GM21825 (cell line): Measurements from ENCODE around the gene ATP2B3.
A peak's percentile ranks its signal among the peaks of the same experiment; 100 is the strongest.

Experiments used
- ATAC-seq: cut with Tn5 transposase; IDR thresholded peaks from one replicate; pipeline ENCODE4 v1.9.1; 2021; ENCODE audit warnings: mild to moderate bottlenecking, moderate library complexity; ENCODE audit not compliant: unreplicated experiment

The ATP2B3 gene

DNA sequence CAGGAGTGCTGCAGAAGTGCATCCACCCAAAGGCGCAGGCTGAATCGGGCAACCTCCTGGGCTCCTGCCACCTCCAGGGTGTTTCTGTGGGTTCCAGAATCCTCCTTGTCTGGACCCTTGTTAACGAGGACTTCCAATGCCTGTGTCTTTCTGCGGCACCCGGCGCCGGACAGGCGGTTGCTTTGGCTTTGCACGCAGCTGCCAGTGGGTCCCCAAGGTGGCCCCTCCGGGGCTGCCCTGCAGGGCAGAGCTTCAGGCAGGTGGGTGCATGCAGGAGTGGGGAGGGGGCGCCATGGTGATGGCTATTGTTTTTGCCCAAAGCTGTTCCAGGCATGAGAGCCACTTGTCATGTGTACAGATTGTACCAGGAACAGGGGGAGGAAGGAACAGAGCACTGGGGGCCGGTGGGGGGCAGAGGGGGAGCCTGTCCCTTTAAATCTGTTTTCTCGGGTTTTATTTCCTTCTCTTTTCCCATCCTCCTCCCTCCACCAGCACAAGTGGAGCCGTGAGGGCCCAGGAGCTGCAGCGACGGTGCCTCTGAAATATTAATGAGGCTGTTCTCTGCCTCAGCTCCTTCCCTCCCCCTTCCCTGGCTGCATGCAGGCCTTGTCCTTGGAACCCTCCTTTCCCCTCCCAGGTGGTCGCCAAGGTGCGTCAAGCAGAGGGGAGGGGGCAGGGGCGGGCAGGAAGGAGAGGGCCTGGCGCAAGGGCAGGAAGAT, 13.1 kb downstream of the ATP2B3 start:
- no peak for ATAC-seq

DNA sequence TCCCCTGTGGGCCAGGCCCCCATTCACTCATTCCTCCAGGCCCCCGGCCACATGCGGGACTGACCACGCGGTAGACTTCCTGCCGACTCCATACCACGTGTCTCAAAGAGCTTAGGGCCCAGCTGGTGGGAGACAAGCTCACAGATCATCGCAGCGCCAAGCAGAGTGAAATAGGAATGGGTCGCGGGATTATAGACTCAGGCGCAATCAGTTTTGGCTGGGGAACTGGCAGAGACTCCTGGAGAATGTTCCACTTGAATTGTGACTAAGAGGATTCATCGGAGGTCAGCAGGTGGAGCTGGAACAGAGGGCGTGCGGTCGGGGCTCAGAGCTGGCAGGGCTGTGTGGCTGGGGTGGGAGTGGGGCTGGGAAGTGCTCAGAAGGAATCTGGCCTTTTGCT, 15.6 kb downstream of the ATP2B3 start:
- no peak for ATAC-seq

DNA sequence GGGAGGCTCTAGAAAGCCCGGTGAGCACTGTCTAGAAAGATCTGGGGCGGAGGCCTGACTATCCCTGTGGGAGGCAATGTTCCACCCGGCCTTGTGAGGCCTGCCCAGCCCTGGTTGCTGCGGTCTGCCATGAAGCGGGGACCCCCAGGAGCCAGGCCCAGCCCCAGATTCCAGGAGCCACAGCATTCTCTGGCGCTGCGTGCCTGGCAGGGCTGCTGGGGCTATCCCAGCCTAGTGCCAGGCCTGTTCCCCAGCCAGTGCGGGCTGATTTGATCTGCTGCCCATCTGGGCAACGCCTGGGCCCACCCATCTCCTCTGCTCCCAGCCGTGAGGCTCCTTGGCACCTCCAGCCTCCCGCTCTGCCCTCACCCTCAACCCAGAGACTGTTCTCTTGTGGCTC, 19.6 kb downstream of the ATP2B3 start:
- no peak for ATAC-seq

DNA sequence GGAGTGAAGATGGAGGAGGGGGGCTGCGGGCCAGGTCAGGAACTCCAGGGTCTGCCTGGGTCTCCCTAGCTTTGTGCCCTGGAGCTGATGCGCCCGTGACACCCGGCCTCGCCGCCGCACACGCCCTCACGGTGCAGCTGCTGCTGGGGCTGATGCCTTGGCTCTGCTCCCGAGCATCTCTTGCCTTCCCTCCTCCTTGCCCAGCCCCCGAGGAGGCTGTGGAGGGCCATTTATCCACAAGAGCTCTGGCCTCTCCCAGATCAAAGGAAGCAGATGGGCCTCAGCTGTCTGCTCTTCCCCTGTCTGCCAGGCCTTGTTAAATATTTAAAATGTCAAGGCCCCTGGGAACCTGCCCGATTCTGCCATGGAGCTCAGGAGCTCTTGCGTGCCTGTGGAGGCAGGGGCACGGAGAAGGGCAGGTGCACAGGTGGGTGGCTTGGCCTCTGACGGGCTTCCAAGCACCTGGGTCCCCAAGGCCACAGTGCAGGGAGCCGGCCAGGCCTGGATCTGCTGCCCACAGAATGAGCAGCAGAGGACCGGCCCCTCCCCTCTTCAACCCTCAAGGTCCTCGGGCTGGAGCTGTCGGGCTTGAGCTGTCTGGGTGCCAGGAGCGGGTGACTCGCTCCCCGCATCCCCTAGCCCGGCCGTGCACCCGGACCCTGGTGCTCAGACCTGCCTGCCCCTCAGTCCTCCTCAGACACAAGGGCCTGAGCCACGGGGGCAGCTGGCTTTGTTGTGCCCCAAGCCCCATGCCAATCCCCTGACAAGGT, 20.3 kb downstream of the ATP2B3 start:
- no peak for ATAC-seq

DNA sequence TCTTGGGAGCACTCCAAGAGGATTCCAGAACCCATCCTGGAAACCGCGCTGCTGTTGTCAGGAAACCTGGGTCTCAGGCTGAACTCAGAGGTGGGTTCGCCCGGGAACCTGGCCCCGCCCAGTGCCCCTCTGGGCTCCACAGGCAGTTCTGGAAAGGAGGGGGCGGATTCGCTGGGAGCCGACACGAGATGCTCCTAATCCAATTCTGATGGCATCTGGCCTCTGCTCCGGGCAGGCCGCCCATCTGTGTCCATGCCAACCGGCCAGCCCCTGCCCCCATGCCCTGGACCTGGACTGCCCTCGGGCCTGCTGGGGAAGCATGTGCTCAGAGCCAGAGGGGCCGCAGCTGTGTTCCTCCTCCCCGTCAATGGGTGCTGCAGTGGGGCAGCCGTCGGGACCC, 21.0 kb downstream of the ATP2B3 start:
- no peak for ATAC-seq

DNA sequence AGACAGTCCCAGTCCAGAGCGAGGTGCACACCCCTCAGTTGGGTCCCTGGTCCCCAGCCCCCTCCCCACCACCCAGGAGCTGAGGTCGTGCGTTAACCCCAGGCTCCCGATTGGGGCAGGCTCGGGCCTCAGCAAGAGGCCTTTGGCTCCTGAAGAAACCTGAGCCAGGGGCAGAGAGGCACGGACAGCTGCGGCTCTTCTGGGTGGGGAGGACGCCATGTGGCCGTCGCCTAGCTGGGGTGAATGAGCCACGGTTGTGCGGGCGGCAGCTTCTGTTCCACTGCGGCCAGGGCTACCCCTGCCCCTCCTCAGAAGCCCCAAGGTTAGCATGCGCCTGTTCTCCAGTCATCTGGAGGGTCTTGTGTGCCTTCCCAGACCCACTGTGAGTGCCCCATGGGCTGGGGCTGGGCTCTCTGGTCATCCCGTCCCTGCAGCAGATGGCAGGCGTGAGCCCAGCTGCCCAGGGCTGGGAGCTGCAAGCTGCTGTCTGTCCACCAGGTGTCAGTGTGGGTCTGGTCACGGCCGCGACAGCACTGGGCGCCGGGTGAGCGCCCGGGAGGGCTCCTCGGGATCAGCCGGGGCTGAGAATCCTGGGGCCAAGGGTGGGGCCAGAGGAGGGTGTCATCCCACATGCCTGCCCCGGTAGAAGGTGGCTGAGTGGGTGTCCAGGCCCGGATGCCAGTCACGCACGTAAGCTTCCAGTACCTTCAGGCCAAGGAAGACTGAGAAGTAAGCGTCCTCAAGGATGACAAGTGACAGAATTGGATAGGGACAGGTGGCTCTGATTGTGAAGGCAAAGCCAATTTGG, 21.9 kb downstream of the ATP2B3 start:
- ATAC-seq = peak; percentile 70

DNA sequence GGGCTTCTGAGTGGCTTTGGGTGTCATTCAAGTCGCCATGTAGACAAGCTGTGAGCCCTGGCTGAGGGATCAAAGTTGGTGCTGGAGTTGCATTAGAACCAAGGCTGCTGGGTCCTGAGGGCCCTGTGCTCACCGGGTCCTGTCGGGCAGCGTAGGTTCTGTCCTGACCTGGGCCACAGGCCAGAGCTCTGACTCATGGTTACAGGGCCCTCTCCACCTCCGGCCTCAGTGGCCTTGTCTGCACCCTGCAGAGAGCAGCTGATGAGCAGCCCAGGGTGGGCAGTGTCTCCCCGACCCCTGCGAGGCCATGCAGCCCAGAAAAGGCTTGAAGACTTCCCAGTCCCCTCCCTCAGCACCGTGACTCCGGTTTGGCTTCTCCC, 22.5 kb downstream of the ATP2B3 start:
- no peak for ATAC-seq

DNA sequence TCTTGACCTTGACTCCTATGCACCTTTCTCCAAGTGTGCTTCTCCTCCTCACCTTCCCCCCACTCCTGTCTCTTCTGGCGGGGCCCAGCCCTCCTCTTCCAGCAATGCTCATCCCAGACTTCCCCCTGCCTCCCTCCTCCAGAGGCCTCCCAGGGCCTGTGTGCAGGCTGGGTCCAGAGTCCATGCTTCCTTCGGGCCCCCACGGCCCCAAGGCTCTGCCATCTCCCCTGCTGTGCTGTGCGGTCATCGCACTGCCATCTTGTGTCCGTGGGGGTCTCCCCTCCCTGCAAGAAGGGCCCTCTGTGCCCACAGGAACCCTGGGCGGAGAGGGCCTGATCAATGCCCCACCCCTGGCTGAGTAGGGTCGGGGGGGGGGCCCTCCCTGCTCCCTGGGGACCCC, 27.3 kb downstream of the ATP2B3 start:
- ATAC-seq = no peak

DNA sequence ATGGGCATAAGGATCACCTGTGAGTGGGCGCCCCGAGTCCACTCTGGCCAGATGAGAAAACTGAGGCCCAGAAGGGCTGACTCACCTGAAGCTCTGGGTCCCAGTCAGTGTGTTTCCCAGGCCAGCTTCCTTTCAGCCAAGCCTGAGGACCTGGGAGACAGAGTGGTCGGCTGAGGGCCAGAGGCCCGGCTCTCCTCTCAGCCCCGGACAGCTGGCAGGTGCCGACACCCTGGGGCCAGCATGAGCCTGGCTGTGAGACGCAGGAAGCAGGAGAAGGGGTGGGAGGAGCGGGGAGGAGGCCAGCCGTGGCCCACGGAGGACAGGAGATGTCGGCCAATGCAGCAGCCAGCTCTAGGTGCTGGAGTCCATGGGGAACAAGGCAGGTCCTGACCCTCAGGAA, 28.9 kb downstream of the ATP2B3 start:
- no peak for ATAC-seq

DNA sequence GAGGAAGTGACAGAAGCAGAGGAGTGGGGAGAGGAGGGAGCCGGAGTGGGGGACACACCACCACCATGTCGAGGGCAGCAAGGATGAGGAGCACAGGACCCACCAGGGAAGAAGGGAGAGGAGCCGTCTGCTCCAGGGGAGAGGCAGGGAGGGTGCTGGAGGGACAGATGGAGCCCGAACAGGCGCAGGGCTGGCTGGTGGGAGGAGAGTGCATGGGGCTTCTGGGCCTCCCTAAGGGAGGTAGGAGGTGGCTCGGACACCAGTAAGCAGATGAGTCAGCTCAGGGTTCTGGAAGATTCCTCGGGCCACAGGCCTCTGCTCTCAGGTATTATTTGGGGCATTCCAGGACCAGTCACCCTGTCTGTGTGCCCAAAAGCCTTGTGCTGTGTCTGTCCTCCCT, 29.8 kb downstream of the ATP2B3 start:
- ATAC-seq = no peak

DNA sequence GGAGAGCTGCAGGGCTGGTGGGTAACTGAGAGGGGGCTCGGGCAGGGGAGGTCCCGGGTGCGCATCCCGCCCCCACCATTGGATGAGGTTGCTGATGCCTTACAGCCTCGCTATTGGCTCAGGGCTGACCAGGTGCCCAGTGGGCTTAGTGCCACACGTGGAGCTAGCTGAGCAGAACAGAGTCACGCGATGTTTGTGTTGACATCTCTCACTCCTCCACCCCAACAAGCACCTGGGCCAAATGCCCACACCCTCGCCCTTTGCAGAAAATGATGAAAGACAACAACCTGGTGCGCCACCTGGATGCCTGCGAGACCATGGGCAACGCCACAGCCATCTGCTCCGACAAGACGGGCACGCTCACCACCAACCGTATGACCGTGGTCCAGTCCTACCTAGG, 31.8 kb downstream of the ATP2B3 start:
- ATAC-seq = no peak

DNA sequence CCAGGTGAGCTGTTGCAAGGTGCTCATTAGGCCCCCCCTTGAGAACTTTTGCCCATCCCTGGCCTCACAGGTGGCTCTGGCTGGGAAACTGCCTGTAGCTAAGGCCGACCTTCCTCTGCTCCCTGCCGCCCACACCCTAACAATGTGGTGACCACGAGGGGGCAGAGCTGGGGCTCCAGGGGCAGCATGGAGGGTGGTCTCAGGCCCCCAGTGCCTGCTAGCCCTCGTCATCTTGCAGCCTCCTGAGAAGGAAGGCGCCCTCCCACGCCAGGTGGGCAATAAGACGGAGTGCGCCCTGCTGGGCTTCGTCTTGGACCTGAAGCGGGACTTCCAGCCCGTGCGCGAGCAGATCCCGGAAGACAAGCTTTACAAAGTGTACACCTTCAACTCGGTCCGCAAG, 32.4 kb downstream of the ATP2B3 start:
- ATAC-seq = no peak

DNA sequence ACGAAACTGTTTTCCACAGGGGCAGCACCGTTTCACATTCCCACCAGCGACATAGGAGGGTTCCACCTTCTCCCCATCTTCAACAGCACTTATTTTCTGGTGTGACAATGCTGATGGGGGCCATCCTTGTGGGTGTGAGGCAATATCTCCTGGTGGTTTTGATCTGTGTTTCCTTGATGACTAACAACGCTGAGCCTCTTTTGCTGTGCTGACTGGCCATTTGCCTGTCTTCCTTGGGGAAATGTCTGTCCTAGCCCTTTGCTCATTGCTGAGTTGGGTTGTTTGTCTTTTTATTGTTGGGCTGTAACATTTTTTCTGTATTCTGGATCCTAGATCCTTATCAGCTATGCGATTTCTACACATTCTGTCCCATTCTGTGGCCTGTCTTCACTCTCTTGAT, 33.7 kb downstream of the ATP2B3 start:
- ATAC-seq = no peak

DNA sequence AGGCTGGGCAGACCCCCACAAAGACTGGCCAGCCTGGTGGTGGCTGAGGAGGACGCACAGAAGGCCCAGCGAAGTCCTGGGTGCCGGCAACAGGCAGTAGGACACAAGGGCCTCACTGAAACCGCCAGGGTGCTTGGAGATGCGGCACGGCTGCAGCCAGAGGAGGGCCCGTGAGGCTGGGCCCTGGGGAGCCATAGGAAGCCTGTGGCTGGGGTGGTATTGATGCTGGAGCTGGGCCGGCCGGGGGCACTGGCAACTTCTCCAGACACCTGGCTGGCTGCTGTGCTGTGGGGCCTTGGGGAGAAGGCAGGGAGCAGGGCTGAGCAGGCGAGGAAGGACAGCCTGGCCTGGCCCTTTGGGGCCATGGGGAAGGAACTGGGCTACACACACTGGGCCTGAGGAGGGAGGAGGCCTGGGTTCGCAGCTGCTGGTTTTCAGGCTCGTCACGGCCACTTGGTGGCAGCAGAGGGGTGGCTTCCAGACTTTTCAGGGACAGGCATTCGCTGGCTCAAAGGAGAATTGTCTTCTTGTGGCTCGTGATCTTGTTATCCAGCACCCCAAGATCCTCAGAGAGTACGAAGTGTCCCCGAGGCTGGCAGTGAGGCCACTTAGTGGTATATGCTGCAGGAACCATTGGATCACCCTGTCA, 37.2 kb downstream of the ATP2B3 start:
- no peak for ATAC-seq

DNA sequence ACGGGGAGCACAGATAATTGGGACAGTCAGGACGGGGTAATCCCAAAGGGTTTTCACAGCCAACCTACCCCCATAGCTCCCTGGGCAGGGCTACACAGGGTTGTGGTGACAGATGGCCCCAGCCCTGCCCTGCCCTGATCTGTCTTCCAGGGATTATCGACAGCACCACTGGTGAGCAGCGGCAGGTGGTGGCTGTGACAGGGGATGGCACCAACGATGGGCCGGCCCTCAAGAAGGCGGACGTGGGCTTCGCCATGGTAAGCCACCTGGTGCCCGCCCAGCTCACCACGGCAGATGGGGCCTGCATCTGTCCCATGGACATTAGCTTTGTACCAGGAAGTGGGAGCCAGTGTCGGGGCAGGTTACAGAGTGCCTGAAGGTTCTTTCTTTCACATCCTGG, 39.3 kb downstream of the ATP2B3 start:
- ATAC-seq = no peak

DNA sequence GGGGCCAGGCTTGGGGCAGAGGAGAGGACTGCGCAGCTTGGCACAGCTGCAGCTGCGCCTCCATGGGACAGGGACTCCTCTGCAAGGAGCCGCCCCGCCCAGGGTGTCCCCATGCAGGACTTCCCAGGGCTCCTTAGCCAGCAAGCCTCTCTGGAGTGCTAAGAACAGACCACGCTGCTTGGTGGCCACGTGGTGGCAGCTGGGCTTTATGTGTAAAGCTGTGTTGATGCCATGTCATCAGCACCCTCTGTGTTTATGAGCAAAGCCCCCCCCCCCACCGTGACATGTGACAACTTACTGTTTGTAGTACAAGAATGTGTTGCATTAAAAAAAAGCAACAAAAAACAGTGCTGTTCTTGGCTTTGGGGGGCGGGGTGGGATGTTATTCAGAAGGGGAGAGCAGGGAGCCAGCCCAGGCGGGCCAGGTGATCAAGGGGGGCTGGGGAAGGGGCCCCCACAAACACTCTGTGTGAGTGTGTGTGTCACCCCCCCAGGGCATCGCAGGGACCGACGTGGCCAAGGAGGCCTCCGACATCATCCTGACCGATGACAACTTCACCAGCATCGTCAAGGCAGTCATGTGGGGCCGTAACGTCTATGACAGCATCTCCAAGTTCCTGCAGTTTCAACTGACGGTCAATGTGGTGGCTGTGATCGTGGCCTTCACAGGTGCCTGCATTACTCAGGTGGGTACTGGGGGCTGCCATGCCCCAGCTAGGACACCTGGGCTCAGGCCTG, 40.3 kb downstream of the ATP2B3 start:
- ATAC-seq = no peak

DNA sequence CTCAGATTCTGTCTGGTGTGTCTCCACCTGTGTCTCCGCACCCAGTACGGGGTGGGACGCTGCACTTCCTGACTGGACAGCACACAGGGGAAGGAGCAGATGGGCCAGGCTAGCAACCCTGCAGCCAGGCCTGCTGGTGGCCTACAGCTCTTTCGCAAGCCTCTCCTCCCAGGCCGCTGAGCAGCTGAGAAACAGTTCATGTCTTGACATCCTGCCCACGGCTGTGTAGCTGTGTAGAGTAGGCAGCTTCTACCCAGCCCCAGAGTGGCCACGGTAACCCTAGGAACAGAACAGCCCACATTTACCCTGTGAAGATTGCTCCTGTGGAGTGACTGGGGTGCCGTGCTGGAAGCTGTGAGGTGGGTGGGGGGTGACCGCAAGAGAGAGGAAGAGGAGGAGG, 42.6 kb downstream of the ATP2B3 start:
- no peak for ATAC-seq

DNA sequence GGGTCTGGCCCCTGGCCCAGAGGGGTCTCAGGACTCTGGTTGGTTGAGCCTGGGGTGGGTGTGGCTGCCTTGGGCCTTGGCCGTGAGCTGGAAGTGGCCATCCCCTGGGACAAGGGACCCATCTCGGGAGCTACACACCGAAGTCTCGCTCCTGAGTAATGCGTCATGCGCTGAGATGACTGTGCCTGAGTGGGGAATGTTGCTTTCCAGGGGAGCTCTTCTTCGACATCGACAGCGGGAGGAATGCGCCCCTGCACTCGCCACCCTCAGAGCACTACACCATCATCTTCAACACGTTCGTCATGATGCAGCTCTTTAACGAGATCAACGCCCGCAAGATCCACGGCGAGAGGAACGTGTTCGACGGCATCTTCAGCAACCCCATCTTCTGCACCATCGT, 43.0 kb downstream of the ATP2B3 start:
- ATAC-seq = no peak

DNA sequence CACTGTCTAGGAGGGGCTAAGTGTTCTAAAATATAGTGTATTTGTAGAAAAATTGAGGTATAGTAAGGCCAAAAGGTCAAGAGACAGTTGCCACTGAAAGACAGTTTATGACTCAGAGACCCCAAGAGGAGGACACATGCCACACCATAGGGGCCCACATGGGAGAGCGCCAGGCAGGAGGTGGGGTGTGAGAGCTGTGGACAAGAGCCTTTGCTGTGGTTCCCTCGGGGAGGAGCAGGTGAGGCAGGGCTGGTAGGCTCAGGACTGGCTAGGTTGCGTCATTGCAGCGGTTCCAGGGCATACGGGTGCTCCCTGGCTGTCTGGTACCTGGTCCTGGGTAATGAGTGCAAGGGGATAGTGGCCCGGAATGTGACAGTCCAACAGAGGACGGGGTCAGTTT, 43.9 kb downstream of the ATP2B3 start:
- no peak for ATAC-seq

DNA sequence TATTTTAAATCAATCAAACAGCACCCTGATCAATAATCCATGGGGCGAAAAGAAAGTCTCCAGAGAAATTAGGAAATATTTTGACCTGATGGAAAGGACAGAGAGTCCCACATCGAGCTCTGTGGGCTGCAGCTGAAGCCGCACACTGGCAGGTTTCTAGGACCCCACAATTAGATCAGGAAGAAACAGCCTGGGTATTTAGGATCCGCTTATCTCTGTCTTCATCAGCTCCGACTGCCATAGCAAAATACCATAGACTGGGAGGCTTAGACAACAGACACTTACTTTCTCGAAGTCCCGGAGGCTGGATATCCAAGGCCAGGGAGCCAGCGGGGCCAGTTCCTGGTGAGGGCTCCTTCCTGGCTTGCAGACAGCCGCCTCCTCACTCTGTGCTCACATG, 45.1 kb downstream of the ATP2B3 start:
- ATAC-seq = no peak
